ENCODE measurements around the gene TANC1. TPM values are rescaled to one million over a fixed set of nuclear protein-coding genes. Genes with fewer than 3 reads are reported as not detected.
A peak's percentile ranks its signal among the peaks of the same experiment; 100 is the strongest.

TANC1 gene
- total RNA-seq, 1 donor from 2014 or later: 62.7 TPM

DNA sequence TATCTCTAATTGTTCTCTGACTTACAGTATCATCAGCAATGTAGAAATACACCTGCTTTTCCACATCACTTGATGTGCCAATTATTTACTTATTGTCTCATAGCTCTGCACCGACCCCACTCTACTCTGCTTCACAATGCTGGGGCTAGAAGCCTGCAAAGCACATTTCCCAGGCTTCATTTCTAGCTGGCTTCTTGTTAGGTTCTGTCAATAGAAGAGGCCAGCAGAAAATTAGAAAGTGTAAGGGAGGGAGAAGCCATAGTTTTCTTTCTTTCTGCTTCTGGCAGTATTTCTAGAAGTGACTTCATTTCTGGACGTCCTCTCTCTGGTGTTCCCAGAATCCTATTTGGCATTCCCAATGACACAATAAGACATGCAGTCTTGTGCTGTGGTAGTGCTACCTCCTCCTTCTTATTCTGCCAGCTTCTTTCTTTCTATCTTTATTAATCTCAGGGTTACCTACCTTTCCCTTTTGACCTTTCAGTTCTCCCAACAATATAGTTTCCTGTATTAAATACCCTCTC is 12.5 kb upstream of the TANC1 start:
- intact Hi-C loops (cut with micrococcal nuclease): no loop called here
- ATAC-seq: peak; percentile 23
- DNase-seq: no peak

DNA sequence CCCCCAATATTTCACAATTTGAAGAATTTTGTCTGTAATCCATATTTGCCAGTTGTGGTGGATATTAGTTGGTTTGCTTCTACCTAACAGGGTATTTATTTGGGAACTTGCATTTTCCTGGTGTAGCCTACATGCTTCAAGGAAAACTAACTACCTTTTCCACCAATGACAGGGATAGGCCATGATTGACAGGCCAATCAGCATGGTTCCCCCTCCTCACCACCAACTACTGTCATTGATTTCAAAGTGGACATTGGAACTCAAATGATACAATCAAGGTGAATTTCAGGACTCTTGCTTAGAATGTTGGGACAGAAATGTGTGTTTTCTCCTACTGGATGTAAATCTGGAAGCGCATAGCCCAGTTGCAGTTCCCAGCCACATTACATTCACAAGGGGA is 10.1 kb upstream of the TANC1 start:
- DNase-seq: no peak
- intact Hi-C loops (cut with micrococcal nuclease): no loop called here

DNA sequence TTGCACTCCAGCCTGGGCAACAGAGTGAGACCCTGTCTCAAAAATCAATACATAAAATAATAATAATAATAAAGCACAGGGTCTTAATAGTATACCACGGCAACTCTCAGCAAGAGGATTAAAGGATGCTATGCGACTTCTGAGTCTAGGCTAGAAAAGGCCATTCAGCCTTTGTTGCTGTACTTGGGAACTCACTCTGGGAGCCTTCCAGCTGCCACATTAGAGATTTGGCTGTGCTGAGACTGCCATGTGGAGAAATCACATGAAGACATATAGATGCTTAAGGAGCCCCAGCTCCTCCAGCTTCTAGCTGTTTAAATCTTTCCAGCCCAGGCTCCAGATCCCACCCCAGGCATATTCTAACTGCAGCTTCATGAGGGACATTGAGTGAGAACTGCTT is 8.2 kb upstream of the TANC1 start:
- ATAC-seq (no peak), DNase-seq (no peak)
- intact Hi-C loops (cut with micrococcal nuclease): loop anchor here (10.0 kb wide), 1 partner anchor 155 kb away; no protein-coding TSS in a partner anchor

More for the DNA sequence above, 10.1 kb upstream of the TANC1 start:
- ATAC-seq: no peak

DNA sequence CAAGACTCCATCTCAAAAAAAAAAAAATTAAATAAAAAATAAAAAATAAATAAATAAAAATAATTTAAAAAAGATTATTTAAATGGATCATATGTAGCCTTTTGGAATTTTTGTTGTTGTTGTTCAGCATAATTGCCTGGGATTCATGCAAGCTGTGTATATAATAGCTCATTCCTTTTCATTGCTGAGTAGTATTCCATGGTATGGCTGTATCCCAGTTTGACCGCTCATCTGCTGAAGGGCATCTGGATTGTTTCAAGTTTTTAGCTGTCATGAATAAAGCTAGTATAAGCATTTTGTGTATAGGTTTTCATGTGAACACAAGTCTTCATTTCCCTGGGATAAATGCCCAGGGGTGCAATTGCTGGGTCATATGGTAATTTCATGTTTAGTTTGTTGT is 6.4 kb upstream of the TANC1 start:
- ATAC-seq: no peak
- no peak for DNase-seq
- intact Hi-C loops (cut with micrococcal nuclease): loop anchor here (10.0 kb wide), 1 partner anchor 153 kb away; no protein-coding TSS in a partner anchor

DNA sequence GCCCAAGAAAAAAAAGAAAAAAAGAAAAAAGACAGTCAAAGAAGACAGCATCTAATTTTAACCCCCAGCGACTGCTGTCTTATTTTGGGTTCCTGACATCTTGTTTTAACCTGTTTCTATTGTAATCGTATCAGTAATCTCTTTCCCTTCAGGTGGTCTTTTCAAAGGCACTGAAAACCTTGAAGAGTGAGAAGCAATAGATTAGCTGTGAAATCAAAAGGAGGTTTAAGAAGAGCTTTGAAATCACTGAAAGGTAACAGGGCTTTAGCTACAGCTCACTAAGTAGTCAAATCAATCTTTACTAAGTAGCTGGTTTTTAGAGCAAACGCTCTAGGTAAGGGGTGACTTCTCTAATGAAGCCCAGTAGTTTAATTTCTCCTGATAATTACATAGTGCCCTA is 5.4 kb upstream of the TANC1 start:
- DNase-seq: no peak
- intact Hi-C loops (cut with micrococcal nuclease): loop anchor here (10.0 kb wide), 1 partner anchor 152 kb away; no protein-coding TSS in a partner anchor
- no peak for ATAC-seq

DNA sequence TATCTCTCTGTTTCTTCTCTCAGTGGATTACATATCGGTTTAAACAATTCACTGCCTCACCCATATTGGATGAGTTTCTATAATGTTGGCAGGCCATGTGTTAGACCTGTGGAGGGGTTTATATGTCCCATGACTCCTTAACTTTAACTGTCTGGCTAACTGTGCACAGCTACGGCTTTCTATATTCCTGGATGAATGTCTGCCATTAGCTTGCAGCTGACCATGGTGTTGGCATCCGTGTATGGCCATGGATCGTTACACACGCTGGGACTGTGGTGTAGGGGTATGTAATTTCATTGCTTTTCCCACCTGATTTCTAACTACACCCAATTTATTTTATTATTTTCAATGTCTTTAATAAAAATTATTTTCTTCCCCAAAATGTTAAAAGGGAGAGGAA is 3.3 kb upstream of the TANC1 start:
- intact Hi-C loops (cut with micrococcal nuclease): loop anchor here (10.0 kb wide), 1 partner anchor 150 kb away; no protein-coding TSS in a partner anchor
- ATAC-seq (no peak), DNase-seq (no peak)

DNA sequence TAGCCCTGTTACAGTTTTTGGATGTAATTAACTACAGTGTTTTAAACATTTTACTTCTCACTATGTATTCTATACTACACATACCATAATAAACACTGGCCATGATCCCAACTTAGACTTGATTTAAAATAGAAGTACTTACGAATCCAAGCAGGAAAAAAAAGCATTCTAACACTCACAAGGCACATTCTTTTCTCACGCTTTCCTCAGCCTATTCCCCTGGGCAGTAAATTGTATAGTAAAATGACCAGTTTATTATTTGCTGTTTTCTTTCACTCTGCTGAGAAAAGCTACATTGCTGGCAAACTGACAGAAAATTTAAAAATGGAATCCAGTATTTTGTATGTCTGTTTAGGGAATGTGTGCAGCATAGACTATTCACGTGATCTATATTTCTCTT is 2.8 kb upstream of the TANC1 start:
- intact Hi-C loops (cut with micrococcal nuclease): loop anchor here (10.0 kb wide), 1 partner anchor 149 kb away; no protein-coding TSS in a partner anchor
- ATAC-seq (no peak), DNase-seq (no peak)

DNA sequence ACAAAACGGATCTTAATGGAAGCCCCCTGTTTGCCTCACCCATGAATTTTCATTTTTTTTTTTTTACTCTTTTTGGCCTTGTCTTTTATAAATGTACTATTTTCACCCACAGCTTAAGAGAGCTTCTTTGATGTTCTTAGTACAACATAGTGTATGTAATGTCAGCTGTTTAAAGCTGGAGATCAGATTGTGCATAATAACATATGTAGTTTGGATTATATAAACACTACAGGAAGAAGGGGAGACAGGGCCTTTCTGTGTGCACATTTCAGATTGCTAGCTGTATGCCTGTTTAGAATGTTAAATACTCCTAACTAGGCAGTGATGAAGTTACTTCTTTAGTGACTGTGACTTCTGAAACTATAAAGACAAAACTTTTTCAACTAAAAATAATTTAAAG is 2.1 kb upstream of the TANC1 start:
- DNase-seq (no peak), ATAC-seq (no peak)
- intact Hi-C loops (cut with micrococcal nuclease): loop anchor here (10.0 kb wide), 1 partner anchor 148 kb away; no protein-coding TSS in a partner anchor

DNA sequence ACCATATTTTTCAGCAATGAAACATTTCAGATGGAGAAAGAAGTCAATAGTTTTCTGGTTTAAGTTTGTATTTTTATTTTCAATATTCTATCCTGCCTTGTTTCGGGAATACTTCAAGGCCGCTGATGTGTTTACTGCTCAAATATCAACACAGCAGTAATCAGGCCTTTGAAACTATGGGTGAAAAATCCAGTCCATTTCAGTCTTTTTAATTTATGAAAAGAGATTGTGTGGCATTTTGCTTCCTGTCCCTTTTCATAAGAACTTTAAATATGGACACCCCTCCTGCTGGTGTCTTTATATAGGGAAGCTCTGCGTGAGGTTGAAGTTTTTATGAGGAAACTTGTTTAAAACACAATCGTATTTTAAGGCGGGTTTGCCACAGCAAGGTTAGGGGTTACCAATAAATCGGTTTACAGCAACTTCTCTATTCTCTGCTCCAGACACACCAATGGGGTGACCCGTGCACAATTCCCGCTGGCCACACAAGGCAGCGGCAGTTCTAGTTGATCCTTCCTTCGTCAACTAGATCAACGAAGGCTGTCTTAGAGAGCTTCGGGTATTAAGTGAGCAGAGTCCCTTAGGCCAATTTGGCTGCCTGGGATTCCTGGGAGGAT is 1.2 kb upstream of the TANC1 start:
- intact Hi-C loops (cut with micrococcal nuclease): loop anchor here (10.0 kb wide), 1 partner anchor 148 kb away; no protein-coding TSS in a partner anchor
- ATAC-seq (peak; percentile 4), DNase-seq (no peak)

DNA sequence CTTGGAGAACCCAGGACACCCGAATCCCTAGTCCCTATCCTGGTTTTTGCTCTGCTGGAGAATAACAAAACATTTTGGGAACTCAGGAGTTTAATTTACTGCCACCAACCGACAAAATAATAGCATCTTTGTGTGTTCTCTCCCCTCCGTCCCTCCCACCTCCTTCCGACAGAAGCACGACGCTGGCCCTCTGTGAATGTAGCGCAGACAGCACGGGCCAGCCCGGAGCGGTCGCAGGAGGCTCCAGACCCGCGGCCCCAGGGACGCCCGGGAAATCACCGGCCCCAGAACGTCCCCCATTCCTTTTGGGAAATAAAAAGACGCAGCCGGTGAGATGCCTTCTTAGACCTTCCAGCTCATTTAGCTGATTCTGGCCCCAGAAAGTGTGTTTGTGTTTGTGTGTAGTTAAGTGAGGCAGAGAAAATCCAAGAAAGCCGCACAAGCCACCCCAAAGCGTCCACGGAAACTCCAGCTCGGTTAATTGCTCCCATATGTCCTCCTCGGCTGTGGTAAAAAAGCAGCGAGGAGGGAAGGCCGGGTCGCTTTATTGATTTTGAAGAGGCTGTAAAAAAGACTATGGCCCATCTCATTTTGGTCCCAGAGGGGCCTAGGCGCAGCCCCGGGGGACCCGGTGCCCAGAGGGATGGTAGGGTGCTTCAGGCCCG is 577 bp upstream of the TANC1 start:
- DNase-seq: peak; percentile 68
- ATAC-seq: peak; percentile 69
- intact Hi-C loops (cut with micrococcal nuclease): loop anchor here (10.0 kb wide), 1 partner anchor 147 kb away; no protein-coding TSS in a partner anchor

DNA sequence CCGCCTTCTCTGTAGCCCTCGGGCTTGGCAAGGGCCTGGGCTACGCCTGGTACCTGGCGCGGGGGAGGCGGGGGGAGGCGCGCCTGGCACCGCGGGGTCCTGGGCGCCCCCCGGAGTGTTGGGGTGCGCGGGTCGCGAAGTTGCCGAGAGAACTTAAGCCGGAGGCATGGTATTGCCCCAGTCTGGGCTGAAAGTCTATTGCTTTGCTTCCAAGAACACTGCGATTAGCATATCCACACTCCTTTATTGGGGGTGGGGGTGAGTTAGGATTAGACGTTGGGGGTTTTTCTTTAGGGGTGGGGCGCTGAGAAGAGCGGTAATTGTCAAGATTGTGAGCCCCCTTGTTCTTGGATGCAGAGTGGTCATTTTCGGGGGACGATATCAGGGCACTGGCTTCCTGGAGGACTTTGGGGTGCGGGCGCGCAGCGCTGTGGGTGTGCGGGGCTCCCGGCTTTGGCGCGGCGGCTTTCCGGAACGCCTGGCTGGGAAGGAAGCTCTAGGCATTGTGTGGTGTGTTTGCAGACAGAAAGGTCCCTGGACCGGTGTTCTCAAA is 798 bp downstream of the TANC1 start:
- ATAC-seq: peak; percentile 6
- DNase-seq: no peak
- intact Hi-C loops (cut with micrococcal nuclease): loop anchor here (10.0 kb wide), 1 partner anchor 146 kb away; no protein-coding TSS in a partner anchor

DNA sequence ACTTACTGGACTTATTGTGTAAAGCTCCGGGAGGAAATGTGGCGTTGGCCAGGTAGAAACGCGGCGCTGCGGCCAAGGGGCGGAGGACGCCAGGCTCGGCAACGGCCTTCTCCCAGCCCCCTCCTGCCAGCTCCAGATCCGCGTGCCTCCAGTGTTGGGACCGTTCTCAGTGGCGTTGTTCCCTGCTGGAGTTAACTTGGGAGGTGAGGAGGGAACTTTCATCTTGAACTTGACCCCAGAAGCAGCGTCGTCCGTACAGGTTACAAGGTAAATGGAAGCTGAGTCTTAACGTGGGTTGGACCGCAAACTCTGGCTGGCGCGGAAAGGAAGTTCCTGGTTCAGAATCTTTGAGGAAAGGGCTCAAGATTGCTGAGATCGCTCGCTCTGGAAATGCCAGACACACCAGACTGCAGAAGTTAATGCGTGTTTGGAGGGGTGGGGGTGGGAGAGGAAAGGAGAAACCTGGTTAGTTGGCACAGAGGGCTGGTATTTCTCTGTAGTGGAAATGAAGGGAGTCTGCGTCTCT is 1.3 kb downstream of the TANC1 start:
- intact Hi-C loops (cut with micrococcal nuclease): loop anchor here (10.0 kb wide), 1 partner anchor 145 kb away; no protein-coding TSS in a partner anchor
- DNase-seq: peak; percentile 70
- ATAC-seq: peak; percentile 42

DNA sequence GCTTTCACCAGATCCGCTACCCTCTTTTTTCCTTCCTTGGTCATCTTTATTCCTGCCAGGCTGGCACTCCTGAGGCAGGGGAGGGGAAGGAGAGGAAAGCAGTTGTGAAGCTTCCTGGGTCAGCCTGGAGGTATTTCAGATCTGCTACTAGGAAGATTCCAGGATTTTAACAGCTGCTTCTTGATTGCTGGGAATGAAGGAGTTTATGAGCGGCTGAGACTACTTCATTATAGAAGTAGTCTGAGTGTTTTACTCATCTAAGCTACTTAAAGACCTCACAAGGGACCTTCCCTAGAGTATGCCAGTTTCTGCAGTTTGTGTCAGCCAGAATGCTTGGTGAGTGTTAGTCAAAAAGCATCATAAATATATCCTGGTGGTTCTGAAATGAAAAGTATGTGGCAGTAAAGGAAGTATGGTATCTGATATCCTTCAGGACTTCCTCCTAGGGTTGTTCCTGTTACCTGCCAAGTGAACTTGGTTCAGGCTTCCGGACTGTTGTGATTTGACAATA is 1.9 kb downstream of the TANC1 start:
- no peak for ATAC-seq
- DNase-seq: no peak
- intact Hi-C loops (cut with micrococcal nuclease): no loop called here

DNA sequence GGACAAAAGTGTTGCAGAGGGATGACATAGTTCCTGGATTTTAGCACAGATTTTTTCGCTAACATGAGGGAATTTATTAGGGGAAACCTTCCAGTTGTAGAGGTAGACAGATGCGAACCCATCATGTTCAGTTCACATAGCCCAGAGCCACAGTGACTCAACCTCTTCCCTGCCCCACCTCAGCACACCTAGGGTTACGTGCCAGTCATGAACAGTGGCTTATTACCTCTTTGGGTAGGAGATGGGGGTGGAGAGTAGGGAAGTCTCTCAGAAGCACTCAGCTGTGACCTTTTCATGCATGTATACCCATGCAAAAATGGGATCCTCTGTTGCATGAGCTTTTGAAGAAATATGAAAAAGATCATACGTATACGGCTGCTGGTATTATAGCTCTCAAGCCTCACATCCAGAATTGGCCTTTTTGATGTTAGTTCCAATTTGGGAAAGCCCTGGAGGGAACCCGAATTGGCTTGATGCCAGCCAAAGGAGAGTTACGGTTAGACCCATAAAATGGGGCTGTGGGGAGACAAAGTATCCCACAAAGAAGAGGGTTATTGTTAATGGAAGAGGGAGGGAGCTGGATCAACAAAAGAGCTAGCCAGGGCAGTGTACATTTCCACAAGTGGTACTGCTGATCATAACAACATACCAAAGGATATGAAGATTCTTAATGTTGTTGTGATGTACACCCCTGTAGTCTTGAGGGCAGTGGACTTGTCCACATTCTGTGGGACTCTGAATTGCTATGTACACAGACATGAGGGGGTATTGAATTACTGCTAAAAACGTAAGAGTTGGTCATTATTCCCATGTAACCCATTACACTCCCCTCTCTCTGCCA is 4.9 kb downstream of the TANC1 start:
- ATAC-seq (no peak), DNase-seq (no peak)
- intact Hi-C loops (cut with micrococcal nuclease): no loop called here

DNA sequence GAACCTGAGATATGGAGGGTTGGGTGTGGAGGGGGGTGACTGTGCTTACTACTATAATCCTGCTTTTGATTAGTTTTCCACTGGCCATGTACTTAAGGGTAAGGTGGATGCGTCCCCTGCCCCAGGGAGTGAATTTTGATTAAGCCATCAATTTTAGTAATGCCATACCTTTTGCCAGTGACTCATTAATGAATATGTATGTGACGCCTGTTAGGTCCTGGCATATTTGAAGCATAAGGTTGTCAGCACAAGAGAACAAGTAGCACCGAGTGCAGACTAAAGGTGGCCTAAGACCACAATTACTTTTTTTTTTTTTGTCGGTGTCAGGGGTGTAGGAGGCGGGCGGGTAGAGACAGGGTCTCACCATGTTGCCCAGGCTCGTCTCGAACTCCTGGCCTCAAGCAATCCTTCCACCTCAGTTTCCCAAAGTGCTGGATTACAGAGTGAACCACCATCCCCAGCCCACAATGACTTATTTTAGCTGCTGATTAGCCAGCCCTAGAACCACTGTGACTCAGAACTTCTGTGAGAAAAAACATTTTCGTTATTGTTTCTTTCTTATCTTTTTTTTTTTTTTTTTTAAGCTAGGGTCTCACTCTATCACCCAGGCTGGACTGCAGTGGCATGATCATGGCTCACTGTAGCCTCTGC is 7.0 kb downstream of the TANC1 start:
- DNase-seq: no peak
- ATAC-seq: no peak
- intact Hi-C loops (cut with micrococcal nuclease): no loop called here

DNA sequence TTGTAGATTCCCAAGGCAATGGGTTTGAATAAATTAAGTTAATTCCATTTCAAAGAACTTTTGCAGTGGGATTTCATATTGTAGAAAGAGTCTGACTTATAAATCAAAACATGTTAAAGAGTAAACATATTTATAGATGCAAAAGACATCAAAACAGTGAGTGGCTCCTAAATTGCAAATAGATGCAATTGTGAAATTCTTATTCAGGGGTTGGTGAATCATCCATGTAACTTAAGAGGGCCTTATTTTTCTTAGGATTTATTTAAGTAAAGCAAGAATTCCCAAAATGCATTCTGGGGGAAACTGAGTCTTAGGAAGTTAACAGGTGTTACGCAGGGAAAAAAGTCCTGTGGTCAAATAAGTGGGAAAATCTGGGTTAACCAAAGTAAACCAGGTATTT is 11.3 kb downstream of the TANC1 start:
- ATAC-seq (no peak), DNase-seq (no peak)
- intact Hi-C loops (cut with micrococcal nuclease): no loop called here

DNA sequence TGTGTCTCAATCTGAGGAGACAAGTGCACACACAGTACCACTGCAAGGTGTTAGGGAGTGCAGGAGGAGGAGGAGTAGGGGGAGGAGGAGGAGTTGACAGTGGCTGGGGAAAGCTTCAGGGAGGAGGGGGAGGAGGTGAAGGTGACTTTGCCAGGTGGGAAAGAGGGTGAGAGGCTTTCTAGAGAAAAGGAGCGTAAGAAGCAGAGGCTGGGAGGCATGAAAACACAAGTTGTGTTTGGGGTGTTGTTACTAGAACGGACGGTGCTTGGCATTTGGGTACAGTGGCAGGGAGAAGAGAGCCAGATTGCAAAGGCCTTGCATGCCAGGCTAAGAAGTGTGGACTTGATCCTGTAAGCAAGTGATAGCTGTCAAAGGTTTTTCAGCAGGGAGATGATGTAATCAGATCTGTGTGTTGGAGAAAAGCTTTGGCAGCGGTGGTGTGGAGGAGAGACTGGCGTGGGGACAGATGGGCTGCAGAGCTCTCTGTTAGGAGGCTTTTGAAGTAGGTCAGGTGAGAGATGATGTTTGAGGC is 16.2 kb downstream of the TANC1 start:
- peak; percentile 93 for ATAC-seq
- intact Hi-C loops (cut with micrococcal nuclease): no loop called here
- peak; percentile 62 for DNase-seq

DNA sequence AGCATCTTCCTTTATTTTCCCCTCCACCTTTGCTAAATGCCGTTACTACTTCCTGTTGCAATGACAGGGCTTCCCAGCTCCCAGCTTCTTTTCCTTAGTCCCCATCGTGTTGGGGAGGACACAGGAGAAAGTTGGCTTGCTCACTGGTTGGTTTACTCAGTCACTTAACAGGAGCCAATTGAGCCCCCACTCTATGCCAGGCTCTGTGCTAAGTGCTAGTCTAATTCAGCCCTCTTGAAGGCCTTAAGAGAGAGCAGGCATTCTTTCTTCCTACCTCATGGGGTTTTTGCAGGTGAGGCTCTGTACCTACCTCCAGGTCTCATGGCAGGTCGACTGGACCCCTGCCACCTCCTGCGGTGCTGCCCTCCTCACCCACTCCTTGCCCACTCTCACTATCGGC is 20.1 kb downstream of the TANC1 start:
- no peak for ATAC-seq
- intact Hi-C loops (cut with micrococcal nuclease): no loop called here
- DNase-seq: no peak

All from left ventricle myocardium superior (tissue), 1 donor.